ENCODE results near the gene OSR1.
"Not testable (repeated sequence)": the region's sequence is repeated elsewhere in the genome, so short reads cannot be mapped to it uniquely, and the experiment has no call there.

OSR1 gene

DNA sequence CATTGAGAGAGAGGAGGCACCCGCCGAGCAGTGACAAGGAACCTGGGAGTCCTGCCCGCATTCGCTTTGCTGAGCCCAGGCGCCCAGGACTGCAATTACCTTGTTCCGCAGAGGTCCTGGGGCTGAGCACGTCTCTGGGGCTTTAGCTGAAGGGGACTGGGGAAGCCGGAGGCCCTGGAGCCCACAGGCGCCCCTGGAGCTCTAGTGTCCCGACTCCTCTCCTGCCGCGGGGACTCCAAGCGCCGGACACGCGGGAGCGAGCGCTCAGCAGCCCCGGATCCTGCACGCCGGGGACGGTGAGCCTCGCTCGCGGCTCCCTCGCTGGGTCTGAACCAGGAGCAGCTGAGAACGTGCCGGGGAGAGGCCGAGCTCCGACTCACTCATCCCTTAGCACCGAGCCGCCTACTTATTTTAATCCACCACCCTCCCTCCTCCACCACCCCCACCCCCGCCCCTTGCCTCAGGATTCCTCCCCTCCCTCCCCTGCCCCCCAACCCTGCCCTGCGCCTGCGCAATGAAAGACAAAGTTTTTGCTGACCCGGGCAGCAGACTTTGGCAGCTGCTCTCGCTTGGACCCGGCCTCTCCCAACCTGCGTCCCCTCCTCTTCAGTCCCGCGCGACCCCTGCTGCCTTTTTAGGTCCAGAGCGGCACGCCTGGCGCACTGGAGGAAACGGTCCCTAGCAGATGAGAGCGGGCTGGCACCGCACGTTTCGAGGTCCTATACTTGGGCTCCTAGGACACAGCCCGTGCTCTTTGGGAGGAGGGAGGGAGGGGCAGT is at the start of gene OSR1:
OSR1 (minus strand) TSS at position 382 of the 779 bp plus-strand sequence. CDS start 4,818 bp downstream, outside the sequence.
- DNase-seq, result peak; percentile 36

DNA sequence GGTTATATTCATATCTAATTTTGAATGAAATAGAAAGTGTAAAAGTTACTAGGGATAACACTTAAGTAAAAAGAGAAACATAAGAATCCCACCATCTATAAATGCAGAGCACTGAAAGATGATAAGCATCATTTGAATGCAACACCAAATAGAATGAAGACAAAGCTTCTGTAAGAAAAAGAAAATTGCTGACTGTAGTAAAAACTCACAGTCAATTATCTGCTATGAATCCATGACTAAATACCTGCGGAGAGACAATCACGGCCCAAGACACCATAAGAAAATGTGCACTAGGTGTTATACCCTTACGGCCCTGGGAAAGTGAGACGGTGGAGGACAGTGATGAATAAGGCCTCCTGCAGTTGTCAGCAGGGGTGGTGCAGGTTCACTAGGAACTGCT is 45.4 kb upstream of the OSR1 start:
- DNase-seq, result no peak

DNA sequence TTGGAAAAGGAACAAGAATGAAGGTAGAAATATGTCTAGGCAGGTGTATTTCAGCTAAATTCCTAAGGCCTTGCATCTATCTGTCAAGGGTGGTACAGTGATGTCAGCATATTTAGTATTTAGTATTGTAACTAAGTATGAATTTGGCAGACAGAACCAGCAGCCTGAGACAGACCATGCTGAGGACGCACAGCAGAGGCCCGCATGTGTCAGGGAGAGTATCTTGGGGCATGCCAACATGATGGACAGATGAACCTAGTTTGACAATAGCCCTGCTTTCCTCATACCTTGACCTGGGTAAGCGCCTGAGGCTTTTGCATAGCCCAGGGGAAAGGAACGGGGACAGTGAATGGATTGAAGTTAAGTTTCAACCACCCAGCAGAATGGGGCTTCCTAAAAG is 33.8 kb upstream of the OSR1 start:
- no peak for DNase-seq

DNA sequence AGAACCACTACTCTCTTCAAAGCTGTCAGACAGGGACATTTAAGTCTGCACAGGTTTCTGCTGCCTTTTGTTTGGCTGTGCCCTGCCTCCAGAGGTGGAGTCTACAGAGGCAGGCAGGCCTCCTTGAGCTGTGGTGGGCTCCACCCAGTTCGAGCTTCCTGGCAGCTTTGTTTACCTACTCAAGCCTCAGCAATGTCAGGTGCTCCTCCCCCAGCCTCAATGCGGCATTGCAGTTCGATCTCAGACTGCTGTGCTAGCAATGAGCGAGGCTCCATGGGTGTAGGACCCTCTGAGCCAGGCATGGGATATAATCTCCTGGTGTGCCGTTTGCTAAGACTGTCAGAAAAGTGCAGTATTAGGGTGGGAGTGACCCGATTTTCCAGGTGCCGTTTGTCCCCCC is 31.0 kb upstream of the OSR1 start:
- DNase-seq, result not testable (repeated sequence)

DNA sequence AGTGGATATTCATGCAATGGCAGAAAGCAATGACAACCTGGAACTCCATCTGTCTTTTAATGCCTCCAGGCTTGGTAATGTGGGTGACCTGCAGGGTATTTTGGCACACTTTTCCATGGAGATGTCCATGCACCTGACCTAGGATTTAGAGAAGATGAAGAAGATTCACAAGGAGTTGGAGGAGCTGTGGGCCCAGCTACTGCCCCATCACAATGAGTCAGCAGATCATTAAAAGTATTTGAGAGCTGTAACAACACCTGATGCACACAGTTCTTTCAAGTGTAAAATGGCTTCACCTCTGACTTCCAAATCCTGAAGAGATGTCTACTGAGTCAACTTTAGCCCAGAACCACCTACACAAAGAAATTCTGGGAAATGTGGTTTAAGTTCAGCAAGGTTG is 22.1 kb upstream of the OSR1 start:
- no peak for DNase-seq

DNA sequence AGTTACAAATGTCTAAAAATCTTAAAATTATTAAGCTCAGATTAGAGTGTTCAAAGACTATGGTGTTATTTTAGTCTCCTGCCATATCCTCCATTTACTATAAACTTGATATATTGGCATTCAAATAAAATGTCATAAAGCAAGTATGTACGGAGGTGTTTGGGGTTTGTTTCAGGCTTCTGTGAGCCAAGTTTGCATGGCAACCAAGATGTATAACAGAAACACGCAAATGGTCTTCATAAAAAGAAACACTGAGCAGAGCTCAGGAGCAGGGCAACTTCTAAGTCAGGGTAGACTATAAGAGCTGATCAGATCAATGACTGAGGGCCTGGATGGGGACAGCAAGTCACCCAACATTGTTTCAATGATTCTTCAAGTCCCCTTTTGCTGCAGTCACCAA is 20.5 kb upstream of the OSR1 start:
- no peak for DNase-seq

DNA sequence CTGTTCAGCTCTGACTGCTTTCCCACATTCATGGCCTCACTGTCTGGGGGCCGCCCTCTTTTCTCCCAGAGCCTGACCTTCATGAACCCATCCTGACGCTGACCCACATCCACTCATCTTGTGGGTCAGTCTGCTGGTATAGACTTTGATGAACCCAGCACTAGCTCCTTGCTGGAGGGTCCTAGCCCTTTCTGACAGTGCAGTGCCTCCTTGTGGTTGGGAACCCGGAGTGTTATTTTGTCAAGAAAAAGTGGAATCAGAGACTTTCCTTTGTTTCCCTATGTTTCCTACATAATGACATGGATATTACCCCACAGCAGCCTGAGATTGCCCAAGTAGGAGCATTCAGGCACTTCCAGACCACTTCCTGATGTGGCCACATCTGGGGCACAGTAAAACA is 19.3 kb upstream of the OSR1 start:
- DNase-seq, result no peak

DNA sequence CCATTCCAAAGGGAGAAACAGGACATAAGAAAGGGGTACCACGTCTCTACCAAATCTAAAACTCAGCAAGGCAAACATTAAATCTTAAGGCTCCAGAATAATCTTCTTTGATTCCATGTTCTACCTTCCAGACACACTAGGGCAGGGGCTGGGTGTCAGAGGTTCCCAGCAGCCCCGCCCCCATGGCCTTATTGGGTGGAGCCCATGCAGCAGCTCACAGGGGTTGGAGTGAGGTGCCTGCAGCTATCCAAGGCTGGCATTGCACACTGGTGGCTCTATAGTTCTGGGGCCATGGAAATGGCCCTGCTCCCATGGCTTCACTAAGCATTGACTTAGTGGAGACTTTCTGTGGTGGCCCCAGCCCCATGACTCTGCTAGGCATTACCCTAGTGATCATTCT is 14.9 kb upstream of the OSR1 start:
- no peak for DNase-seq

DNA sequence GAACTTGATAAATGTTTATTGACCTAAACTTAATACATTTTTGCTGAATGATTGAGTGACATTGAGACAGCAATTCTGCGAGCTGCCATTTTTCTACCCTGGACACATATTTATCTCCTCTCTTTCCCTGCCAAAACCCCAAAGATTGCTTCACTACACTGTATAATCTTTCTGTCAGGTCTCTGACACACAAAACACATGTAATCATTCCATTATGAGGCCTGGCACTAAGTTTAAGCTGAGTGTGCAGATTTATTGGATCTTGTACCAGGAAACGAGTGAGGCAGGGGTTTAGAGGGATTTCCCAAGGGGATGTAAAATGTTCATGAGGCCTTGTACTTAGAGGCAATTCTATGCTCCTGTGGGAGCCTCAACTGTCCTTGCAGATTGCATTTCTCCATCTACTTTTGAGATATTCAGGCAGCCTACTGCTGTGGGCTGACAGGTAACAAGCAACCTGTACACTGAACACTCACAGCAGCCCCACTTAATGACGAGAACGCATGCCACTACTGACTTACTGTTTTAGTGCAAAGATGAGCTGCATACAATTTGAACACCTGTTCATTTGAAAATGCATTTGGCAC is 13.7 kb upstream of the OSR1 start:
- no peak for DNase-seq

DNA sequence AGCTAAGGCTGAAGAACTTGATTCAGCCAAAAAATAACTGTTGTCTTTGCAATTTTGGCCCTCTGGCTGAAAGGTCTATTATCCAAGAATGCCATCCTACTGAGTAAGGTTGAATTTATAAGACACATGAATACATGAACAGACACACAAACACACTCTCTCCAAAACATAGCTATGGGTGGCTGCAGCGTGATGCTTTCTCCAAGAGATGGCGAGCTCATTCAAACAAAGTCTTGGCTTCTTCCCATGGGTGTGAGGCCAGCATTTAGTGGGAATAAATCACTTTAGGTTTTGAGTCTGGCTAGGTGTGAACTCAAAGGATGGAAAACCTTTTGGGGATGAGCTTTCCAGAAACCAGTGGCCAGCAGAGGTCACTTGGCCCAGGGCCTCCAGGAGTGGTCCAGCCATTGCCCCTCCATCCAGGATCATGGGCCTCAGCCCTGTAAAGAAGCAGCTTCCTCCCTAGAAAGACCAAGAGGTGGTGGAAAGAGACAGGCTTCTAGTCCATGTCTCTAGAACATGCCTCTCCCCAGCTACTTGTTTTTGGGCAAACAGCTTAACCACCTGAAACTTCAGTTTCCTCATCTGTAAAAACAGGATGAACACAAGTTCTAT is 11.0 kb upstream of the OSR1 start:
- peak; percentile 75 for DNase-seq

DNA sequence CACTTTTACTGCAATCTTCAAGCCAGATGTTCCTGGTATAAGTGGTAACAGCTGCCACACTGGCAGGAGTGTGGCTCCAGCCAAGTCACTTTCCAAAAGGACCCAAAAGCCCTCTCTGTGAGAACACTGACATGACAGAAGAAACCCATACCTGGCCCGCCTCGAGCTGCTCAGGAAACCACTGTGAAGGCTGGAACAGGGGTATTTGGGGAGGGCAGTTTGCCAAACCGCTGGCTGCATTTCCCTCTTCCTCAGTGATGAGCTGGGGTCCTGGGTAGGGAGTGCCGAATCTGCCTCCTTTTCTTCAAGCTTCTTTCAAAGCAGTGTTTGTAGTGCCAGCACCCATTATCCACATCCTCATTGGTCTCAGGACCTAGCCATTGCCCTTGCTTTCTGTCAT is 10.3 kb upstream of the OSR1 start:
- no peak for DNase-seq

DNA sequence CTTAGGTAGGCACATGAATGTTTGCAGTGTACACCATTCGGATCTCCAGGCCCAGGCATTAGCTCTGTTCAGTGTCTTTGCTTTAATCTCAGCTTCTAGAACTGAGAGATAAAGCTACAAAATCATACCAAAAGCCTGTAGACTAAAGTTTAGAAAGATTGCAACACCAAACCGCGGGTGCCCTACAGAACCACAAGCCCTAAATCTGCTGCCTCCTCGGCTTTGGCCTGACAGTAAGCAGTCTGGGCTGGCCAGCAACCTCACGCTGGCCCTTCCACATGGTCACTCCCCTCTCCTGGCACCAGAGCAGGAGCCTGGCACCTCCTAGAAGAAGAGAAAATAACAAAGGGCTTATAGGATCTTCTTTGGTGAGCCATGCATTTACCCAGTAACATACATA is 8.9 kb upstream of the OSR1 start:
- DNase-seq, result no peak

DNA sequence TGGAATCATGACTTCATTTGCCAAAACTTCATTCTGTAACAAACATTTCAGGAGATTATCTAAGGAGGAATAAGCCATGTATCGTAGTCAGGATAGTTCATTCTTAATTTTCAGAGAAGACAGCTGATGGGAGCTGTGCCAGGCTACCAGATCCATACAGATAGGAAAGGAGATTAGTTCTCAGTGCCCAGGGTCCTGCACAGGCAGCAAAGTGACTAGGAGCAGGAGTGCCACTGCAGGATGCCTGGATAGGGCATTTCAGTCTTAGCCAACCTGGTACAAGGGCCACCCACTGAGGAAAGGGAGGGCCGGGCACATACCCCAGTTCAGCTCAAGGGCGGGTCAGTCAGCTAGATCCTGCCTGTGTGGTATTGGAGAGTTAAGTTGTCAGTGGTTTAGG is 6.7 kb upstream of the OSR1 start:
- DNase-seq, result no peak

DNA sequence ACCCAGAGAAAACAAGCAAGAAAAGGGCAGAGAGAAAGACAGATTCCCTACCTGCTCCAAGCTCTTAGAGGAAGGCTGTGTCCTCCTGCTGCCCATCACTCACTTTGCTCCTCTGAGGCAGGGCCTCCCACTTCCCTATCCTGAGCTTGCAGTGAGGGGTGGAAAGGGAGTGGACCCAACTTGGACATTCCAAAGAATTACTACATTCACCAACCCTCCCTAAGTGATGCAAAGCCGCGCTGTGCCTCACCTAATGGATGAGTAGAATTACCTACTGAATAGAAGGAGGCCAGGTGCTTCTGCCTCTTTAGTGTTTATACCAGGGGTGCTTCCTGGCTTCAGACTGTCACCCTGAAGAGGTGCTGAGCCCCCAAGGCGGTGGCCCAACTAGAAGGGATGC is 5.6 kb upstream of the OSR1 start:
- no peak for DNase-seq

DNA sequence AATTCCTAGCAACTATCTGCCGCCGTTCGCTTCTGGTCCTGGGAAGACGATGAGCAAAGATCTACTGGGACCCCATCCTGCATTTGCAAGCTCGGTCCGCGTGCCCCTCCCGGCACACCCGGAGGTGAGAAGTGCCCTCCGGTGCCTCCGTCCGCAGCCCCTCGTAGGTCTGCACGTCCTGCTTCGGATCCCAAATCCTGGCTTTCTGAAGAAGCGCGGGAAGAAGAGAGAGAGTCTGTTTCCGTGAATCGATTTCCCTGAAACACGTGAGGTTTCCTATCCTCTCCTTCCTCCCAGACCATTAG is 5.0 kb upstream of the OSR1 start:
- DNase-seq, result no peak

DNA sequence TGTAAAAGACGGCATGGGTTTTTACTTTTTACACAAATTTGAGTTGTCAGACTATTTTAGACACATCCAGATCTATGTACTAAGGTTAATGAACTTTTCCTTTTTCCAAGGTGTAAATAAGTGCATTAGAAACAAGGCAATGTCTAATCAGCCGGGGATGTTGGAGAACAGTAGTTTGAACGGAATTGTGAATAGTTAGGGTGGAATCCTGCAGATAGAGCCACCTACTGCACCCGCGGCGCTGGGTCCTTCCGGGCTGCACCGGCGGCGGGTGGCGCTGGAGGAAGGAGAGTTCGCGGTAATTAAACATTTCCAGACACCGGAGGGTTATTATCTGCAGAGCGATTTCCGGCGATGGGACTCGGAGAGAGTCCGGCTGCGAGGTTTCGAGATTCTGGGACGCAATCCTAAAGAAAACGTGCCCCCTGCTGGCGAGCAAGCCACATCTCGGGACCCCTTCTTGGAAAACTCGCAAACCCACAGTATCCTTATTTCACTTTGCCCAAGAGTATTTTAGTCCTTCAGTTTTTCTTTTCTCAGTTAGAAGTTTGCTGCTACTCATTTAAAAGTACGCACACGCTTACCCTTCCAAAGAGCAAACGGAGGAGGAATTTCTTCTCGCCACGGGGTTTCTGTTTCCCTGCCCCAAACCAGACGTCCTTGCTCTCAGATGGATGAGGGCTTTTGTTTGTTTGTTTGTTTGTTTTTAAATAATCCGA is 4.5 kb upstream of the OSR1 start:
- DNase-seq, result peak; percentile 88

DNA sequence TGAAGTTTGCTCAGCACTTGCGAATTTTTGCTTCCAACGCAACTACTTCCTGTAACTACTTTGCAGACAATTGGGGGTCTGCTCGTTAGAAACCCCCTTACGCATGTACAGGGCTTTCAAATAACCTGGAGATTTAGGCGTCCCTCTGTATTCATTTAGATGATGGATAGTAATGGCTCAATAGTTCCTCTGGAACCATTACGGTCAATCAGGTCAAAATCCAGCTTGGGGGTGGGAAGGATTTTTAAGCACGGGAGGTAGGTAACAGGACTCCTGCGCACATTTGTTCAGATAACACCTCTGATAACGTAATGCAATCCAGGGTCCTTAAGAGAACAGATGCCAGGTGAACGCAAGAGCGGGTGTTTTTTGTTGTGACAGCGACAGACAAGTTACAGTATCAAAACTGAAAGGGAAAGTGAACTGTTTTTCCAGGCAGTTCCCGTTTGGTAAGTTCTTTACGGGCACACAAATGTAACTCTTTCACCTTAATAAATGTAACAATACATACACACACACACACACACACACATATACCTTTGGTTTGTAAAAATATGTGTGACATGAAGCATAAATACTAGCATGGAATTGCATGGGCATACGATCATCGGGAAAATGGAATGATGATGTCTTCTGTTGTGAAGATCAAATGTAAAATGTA is 3.8 kb upstream of the OSR1 start:
- DNase-seq, result no peak

DNA sequence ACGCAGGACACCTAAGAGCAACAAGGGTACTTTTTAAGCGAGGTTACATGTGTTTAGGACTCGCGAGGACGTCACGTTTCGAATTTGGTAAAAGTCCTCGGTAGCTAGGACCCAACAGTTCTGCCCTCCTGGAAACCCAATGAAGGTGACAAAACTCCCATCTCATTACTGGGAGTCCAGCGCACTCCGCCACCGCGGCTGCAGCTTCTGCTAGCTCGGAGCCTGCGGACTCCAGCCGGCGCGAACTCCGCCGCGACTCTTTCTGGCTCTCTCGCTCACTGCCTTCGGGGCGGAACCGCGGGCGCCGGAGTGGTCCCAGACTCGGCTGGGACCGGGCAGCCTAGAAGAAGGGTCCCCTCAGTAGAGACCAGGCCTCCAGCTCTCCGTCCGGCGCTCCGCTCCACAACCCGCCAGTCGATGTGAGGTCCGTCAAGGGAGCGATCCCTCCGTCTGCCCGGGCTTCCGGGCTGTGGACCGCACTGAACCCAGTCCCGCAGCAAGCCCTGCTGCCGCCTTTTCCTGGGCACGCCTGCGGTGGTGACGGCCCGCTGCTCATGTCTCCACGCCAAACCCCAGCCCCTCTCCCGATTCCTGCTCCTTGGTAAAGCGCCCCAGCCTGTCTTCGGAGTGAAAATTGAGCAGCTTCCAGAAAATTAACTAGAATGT is 3.0 kb upstream of the OSR1 start:
- no peak for DNase-seq

DNA sequence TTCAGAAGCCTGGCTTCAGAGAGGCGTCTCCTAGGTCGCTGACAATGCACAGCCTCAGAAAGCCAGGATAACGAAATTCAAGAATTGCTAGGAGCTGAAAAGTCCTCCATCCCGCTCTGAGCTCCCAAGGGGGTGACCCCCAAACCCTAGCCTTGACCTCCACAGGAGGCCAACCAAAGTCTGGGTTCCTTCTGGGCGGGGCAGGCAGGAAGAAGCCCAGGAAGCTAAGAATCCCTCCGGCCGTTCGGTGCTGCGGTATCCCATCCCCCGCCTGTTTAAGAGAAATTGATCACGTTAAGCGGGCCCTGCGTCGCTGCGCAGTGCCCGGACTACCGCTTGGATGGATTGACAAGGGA is 2.5 kb upstream of the OSR1 start:
- DNase-seq, result no peak

DNA sequence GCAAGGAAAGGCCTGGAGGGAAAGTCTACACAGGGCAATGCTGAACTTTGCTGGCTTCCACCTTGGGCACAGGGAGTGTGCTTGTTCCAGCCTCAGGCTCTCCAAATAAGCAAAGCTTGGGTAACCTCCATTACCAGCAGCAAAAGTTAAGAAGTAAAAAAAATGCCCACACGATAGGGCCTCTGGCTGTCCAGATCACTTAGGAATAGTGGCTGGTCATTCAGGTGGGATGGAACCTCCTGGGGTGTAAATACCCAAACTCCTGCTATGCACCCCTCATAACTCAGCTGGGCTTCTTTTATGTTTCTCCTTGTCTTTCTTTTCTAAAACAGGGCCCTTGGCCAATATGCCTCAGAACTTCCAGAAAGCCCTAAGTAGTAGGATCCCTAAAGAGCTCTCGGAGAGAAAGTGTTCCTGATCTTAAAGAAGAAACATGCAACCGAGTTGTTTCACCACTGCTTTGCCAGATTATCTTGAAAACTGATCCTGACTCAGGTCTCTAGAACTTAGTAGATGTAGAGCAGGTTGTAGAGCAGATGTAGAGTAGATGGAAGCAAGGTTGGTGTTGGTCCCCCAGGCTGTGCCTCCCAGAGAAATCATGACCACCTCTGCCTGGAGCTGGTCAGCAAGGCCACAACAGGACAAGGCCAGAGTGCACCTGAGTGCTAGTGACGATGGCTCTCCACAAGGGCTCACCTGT is 2.0 kb upstream of the OSR1 start:
- DNase-seq, result no peak

DNA sequence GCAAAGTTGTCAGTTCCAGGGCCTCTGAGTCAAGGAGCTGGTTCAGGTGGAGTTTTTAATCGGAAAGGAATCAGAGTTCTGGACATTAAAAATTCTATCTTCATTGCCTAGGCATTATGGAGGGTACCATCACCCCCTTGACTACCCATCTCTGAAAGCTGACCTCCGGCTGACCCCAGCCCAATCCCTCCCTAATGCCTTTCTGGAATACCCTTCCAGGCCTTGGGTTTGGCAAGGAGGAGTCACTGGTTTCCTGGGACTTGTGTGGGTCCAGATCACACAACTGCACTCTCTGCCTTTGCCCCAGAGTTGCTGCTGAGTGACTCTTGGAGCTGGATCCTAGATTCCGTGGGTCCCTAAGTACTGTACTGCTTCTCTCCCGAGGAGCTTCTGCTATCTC is 1.0 kb upstream of the OSR1 start:
- DNase-seq, result no peak

DNA sequence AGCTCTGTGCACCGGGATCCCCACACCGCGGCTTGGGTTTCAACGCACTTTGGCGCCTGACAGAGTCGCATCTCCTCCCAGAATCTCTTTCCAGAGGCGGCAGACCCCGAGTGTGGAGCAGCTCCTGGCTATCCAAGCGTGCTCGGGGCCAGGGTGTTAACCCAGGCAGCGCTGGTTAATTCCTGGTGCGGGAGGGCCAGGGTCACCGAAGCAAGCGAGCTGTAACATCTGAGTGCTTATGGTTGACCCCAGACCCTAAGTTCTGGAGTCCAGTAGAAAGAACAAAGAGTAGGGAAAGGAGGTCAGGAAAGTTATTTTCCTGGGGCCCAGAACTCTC is 566 bp upstream of the OSR1 start:
- DNase-seq, result no peak
